GM18870 (cell line): ENCODE measurements around the gene OPN1MW2.
"Not testable (repeated sequence)": the region's sequence is repeated elsewhere in the genome, so short reads cannot be mapped to it uniquely, and the experiment has no call there.

Experiments used
- ATAC-seq: cut with Tn5 transposase; IDR thresholded peaks from one replicate; pipeline ENCODE4 v1.9.1; 2021; ENCODE audit warnings: moderate library complexity; ENCODE audit not compliant: unreplicated experiment

Gene OPN1MW2

DNA sequence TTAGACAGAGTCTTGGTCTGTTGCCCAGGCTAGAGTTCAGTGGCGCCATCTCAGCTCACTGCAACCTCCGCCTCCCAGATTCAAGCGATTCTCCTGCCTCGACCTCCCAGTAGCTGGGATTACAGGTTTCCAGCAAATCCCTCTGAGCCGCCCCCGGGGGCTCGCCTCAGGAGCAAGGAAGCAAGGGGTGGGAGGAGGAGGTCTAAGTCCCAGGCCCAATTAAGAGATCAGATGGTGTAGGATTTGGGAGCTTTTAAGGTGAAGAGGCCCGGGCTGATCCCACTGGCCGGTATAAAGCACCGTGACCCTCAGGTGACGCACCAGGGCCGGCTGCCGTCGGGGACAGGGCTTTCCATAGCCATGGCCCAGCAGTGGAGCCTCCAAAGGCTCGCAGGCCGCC lies at the start of gene OPN1MW2:
TSS of gene OPN1MW2 (plus strand) at position 301 of the 400 bp plus-strand sequence. CDS start at position 361, 60 bp downstream.
- not testable (repeated sequence) for ATAC-seq

GRCh38 chrX:154172535-154172943 lies 47.0 kb upstream of the OPN1MW2 start:
- ATAC-seq, result not testable (repeated sequence)

- not testable (repeated sequence) for ATAC-seq
Observed at GRCh38 chrX:154174356-154174755, 45.2 kb upstream of the OPN1MW2 start.

DNA sequence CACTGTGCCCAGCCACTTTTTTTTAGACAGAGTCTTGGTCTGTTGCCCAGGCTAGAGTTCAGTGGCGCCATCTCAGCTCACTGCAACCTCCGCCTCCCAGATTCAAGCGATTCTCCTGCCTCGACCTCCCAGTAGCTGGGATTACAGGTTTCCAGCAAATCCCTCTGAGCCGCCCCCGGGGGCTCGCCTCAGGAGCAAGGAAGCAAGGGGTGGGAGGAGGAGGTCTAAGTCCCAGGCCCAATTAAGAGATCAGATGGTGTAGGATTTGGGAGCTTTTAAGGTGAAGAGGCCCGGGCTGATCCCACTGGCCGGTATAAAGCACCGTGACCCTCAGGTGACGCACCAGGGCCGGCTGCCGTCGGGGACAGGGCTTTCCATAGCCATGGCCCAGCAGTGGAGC lies 37.3 kb upstream of the OPN1MW2 start, which contains the start of gene OPN1MW:
TSS of gene OPN1MW (plus strand) at position 301 of the 400 bp plus-strand sequence. CDS start at position 383, 82 bp downstream.
- ATAC-seq, result not testable (repeated sequence)

GRCh38 chrX:154183794-154184193 lies 35.8 kb upstream of the OPN1MW2 start:
- not testable (repeated sequence) for ATAC-seq

GRCh38 chrX:154192846-154193245 lies 26.7 kb upstream of the OPN1MW2 start:
- ATAC-seq, result not testable (repeated sequence)

DNA sequence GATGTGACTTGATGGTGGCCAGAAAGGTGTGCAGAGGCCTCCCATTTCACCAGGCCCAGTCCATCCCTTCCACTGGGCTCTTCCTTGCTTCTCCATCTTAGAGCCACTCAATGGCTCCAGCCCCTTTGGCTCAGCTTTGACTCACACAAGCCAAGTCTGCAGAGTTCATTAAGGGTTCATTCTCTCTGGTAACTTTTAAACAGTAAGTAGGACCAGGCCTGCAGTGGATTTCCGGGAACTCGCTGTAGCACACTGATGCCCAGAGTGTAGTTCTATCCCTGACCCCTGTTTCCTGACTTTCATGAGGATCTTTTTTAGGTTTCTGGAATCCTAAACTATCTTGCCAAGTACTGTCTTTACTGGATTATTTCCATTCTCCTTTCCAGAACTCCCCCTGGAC lies 25.2 kb upstream of the OPN1MW2 start:
- ATAC-seq, result not testable (repeated sequence)

- not testable (repeated sequence) for ATAC-seq
Observed at GRCh38 chrX:154196466-154196865, 23.1 kb upstream of the OPN1MW2 start.

- not testable (repeated sequence) for ATAC-seq
Observed at GRCh38 chrX:154209670-154210418, 9.7 kb upstream of the OPN1MW2 start.

DNA sequence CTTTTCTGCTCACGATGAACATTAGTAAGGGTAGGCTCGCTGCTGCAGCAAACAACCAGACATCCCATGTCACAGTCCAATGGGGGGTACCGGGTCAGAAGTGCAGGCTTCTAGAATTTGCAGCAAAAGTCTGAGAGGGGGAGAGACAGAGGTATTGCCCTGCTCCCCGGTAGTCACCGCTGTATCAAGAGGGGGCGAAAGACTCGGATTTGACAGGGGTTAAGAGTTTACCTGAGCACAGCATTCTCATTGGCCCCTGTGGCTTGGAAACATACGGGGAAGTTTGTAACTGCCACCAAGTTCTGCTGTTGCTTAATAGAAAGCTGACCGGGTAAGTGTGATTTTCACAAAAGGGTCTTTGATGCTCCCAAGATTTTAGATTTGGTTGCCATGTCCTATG lies 8.5 kb upstream of the OPN1MW2 start:
- ATAC-seq, result not testable (repeated sequence)

GRCh38 chrX:154211499-154211898 lies 8.1 kb upstream of the OPN1MW2 start:
- not testable (repeated sequence) for ATAC-seq

- ATAC-seq, result not testable (repeated sequence)
Observed at GRCh38 chrX:154225292-154225691, 5.7 kb downstream of the OPN1MW2 start.

GRCh38 chrX:154226706-154227105 lies 7.2 kb downstream of the OPN1MW2 start:
- ATAC-seq, result not testable (repeated sequence)

- ATAC-seq, result not testable (repeated sequence)
Observed at GRCh38 chrX:154231443-154231842, 11.9 kb downstream of the OPN1MW2 start.

DNA sequence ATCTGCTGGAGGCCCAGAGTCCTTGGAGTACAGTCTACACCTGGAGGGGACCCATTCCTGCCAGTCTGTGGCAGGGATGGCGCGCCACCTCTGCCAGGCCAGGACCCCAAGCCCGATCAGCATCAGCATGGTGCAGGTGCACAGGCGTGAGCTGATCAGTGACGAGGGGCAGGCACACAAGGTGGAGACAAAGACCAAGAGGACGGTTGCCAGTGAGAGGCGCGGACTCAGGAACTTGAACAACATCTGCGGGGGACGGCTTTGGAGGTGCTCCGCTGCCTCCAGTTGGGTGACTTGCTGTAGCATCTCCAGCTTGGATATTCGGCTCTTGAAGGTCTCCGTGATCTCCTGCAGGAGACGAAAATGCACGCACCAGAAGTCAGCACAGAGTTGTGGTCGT lies 14.1 kb downstream of the OPN1MW2 start:
- not testable (repeated sequence) for ATAC-seq

DNA sequence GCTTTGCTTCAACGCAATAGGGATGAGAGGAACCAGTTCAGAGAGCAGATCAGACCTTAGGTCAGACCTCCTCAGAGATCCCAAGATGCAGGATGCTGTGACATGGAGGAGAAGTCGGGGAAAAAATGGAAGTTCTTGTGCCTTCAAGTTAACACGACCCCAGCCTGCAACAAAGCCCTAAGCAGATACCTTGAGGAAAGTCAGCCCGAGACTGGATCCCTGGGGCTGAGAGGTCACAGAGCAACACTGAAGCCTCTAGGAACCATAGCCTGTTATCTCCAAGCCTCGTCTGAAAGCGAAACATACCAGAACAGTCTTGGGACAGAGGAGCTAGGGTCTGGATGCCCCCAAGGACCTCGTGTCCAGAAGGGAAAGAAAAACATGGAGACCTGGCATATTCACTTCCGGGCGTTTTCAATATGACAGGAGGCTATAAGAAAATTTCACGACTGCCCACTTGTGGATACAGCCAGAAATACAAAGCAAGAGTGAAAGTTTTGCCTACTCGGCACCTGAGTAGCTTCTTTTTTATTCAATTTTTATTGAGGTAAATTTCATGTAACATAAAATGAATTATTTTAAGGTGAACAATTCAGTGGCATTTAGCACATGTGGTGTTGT lies 19.5 kb downstream of the OPN1MW2 start:
- ATAC-seq, result not testable (repeated sequence)

DNA sequence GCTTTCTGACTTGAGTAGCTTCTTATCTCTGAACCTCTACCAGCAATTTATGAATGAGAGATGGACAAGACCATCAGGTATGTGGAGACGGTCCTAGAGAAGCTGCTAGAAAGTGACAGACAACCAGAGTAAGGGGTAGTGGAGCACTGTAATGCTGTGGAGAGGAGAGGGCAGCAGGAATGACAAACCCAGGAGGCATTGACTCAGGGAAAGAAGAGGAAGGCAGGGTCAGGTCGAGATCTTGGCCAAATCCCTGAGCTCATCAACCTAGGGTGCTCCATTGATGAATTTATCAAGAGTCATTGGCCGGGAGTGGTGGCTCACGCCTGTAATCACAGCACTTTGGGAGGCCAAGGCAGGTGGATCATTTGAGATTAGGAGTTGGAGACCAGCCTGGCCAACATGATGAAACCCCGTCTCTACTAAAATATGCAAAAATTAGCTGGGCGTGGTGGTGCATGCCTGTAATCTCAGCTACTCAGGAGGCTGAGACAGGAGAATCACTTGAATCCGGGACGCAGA lies 20.5 kb downstream of the OPN1MW2 start:
- not testable (repeated sequence) for ATAC-seq

- ATAC-seq, result peak; percentile 50
Observed at GRCh38 chrX:154247377-154248045, 28.0 kb downstream of the OPN1MW2 start.

GRCh38 chrX:154248076-154248475 lies 28.5 kb downstream of the OPN1MW2 start:
- ATAC-seq, result not testable (repeated sequence)

- not testable (repeated sequence) for ATAC-seq
Observed at GRCh38 chrX:154257282-154257681, 37.7 kb downstream of the OPN1MW2 start, which contains the start of gene OPN1MW3. TSS of gene OPN1MW3 (plus strand) at chrX:154257582. CDS start at chrX:154257620, 38 bp downstream.

DNA sequence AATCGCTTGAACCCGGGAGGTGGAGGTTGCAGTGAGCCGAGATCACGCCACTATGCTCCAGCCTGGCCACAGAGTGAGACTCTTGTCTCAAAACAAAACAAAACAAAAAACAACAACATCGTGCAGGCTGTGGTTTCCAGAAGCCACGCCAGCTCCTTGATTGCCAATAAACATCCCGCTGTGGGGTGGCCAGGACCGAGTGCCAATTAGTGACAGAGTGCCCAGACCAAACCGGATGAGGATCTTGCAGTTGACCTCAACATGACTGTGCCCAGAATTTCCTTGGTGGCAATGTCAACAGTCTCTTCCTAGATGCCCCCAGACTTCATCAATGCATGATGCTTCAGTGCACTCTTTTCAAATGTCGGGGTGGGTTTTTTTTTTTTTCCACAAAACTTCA lies 39.2 kb downstream of the OPN1MW2 start:
- not testable (repeated sequence) for ATAC-seq
